Stimulated activated CD8-positive, alpha-beta memory T cell treated with anti-CD3 and anti-CD28 coated beads, Interleukin-7, amount 100 ng/mL, for 1 hour (primary cell): Measurements from ENCODE around the gene STAG1.
"Not testable (repeated sequence)": the region's sequence is repeated elsewhere in the genome, so short reads cannot be mapped to it uniquely, and the experiment has no call there.

Experiments used
- DNase-seq, 2 donors: peaks; one replicate each; pipeline ENCODE4 v3.0.0-alpha.2; 2020; ENCODE audit warnings: low read depth in 2 of 2

The STAG1 gene

GRCh38 chr3:136703429-136703828, 48.7 kb downstream of the STAG1 start:
- no peak for DNase-seq

- DNase-seq: no peak
Observed at GRCh38 chr3:136699271-136699828, 52.8 kb downstream of the STAG1 start.

GRCh38 chr3:136698361-136698760, 53.8 kb downstream of the STAG1 start:
- DNase-seq: no peak

DNA sequence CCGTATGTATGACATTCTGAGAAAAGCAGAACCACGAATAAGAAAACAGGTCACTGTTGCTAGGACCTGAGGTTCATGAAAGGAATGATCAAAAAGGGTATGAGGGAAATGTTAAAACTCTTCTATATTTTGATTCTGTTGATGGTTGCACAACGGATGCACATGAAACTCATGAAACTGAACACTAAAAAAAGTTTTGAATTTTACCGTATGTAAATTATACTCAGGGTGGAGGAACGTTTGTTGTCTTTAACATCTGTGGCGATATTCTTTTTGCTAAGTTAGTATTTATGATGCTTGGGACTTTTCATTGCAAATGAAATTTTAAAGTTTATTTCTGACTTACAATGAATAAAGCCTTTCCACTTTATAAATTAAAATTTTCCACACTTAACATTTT, 55.4 kb downstream of the STAG1 start:
- no peak for DNase-seq

DNA sequence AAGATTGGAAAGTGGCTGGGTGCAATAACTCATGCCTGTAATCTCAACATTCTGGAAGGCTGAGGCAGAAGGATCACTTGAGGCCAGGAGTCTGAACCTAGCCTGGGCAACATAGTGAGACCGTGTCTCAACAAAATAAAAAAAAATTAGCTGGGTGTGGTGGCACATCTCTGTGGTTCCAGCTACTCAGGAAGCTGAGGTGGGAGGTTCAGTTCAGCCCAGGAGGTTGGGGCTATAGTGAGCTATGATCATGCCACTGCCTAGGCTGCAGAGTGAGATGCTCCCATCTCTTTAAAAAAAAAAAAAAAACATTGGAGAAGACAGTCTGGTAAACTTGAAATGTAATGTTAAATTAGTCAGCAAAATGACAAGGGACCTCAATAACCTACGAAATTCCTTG, 57.9 kb downstream of the STAG1 start:
- DNase-seq: no peak

DNA sequence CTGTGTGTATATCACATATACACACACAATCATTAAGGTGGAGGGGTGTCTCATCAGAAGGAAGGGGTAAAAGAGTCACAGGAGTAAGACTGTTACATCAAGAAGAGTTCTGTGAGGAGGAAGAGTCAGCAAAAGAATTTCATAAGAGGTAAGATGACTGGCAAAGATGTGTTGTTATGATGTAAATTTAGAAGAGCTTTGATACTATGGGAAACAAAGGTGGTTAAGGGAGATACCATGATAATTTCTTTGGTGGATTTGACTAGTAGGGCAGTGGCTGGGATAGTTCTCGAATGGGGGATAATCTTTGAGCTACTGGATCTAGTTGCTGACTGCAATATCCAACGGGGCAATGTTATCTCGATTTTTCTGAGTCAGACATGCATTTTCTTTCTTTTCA, 61.6 kb downstream of the STAG1 start:
- DNase-seq: no peak

DNA sequence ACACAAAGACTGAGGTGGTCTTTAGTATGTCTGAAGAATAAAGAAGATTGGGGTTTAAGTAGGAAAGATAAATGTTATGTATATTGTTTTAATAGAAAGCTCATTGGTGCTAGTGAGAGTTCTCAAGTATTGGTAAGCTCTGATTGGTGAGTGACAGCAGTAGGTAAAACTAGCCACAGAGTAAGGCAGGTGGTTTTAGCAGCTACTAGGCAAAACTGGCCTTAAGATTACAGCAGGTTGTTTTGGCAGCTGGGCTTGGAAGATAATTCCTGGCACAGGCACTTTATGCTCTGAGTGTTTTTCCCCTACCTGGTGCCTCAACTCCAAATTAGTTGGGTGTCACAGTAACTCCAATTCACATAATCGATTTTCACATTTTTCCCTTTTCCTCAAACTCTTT, 66.3 kb downstream of the STAG1 start:
- no peak for DNase-seq

DNA sequence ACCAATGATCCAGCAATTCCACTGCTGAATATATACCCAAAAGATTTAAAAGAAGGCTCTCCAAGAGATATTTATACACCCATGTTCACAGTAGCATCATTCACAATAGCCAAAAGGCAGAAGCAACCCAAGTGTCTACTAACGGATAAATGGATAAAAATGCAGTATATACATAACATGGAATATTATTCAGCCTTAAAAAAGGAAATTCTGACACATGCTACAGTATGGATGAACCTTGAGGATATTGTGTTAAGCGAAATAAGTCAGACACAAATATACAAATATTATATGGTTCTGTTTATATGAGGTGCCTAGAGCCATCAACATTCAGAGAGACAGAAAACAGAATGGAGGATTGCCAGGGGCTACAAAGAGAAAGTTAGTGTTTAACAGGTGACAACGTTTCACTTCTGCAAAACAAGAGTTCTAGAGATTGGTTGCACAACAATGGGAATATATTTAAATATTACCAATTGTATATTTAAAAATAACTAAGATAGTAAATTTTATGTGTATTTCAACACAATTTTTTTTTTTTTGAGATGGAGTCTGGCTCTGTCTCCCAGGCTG, 69.4 kb downstream of the STAG1 start:
- DNase-seq: no peak

DNA sequence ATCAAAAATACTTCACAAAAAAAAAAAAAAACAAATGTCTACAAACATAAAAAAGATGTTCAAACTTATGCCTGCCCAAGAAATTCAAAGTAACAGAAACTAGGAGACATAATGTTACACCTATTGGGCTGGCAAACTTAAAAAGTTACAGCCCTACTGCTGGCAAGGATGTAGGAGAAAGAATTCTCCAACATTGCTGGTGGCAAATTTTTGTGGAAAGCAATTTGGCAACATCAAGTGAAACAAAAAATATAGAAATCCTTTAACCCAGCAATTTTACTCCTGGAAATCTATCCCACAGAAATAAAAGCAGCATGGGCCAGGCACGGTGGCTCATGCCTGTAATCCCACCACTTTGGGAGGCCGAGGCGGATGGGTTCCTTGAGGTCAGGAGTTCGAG, 73.2 kb downstream of the STAG1 start:
- DNase-seq: no peak

- no peak for DNase-seq
Observed at GRCh38 chr3:136676009-136676408, 76.2 kb downstream of the STAG1 start.

- DNase-seq: no peak
Observed at GRCh38 chr3:136675150-136675858, 76.9 kb downstream of the STAG1 start.

- DNase-seq: no peak
Observed at GRCh38 chr3:136672457-136672856, 79.7 kb downstream of the STAG1 start.

DNA sequence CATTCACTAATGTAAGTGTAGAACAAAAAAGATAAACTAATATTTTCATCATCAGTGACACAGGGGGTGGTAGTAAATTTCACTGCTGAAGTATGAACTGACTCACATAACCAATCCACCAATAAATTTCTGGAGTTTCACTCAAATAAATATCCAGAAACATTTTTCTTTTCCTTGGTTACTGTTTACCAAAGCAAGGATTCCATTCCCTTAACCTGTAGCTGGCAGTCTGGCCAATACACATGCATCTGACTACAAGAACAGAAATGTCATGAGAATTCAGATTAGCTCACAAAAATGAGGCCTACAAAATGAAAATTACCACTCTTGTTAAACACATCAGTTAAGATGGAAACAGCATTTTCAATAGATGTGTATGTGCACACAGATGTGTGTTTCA, 80.3 kb downstream of the STAG1 start:
- DNase-seq: no peak

GRCh38 chr3:136670166-136670565, 82.0 kb downstream of the STAG1 start:
- DNase-seq: no peak

DNA sequence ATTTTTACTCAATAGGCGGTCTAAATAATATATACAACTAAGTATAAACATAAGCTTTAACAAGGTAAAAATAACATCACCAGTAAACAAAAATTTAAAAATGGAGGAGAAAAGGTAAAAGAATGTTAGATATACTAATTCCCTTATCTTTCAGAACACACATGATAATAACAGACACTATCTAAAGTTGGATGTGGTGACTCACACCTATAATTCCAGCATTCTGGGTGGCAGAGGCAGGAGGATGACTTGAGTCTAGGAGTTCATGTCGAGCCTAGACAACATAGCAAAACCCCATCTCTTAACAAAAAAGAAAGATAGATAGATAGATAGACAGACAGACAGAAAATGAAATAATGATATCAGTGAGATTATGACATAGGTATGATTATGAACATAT, 85.1 kb downstream of the STAG1 start:
- no peak for DNase-seq

DNA sequence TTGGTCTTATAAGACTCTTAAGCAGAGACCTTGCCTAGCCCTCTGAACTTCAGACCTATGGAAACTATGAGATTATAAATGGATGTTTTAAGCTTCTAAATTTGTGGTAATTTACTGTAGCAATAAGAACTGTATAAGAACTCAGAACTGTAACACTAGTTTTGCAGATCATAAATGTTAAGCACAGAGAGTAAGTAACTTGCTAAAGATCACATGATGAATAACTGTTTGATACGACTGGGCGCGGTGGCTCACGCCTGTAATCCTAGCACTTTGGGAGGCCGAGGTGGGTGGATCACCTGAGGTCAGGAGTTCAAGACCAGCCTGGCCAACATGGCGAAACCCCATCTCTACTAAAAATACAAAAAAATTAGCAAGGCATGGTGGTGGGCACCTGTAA, 85.9 kb downstream of the STAG1 start:
- DNase-seq: not testable (repeated sequence)

DNA sequence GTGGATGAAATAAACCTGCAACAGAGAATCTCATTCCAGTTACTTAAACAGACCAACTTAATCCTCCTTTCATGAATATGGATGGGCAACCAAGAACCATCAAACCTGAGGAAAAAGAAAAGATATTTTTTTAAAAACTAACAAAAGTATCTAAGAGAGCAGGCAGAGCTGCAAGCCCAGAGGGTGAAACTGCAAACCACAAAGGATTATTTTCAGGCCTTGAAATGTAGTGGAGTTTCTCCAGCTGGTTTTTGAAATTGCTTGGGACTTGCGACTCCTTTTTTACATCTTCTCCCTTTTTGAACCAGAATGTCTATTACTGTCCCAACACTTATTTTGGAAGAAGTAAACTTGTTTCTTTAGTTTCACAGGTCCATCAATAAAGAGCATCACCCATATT, 87.4 kb downstream of the STAG1 start:
- no peak for DNase-seq

DNA sequence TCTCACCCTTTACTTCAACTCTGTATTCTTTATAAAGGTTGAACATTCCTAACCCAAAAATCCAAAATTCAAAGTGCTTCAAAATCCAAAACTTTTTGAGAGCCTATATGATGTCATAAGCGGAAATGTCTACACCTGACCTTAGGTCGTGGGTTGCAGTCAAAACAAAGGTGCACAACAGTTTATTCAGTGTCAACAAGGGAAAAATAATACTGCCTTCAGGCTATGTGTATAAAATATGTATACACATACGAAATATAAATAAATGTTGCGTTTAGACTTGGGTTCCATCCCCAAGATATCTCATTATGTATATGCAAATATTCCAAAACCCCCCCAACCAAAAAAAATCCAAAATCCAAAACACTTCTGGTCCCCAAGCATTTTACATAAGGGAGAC, 90.9 kb downstream of the STAG1 start:
- no peak for DNase-seq

DNA sequence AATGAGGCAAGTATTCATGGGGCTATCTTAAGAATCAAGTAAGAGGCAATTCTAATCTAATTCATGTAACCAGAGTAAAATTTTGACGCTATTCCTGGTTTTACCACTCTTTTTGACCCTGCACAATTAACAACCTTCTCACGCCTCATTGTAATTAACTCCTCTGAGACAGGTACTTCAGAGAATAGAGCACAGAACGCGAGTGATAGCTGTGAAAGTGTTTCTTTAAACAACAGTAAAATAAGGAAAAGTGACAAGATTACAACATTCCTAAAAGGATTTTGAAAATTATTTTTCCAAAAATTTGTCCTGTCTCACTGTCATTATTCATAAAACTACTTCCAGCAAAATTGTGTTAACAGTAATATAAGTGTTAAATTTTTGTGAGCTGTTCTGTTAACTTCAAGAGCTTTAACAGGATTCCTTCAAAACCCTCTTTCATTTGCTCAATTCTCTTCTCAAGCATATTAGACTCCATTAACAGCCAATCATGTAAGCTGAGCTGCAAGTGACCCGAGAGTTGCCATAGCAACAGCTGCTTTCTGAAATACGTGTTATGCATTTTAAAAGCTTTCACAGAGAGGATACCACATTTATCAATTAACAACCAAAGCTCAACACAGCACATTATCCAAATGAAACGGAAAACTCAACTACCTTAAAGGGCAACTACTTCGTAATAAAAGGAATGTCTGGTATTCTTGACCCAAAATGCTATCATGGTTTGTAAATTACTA, 93.1 kb downstream of the STAG1 start:
- DNase-seq: no peak

- no peak for DNase-seq
Observed at GRCh38 chr3:136657526-136657925, 94.7 kb downstream of the STAG1 start.

GRCh38 chr3:136653628-136654027, 98.5 kb downstream of the STAG1 start:
- DNase-seq: no peak

GRCh38 chr3:136651581-136651980, 100.6 kb downstream of the STAG1 start:
- DNase-seq: no peak

DNA sequence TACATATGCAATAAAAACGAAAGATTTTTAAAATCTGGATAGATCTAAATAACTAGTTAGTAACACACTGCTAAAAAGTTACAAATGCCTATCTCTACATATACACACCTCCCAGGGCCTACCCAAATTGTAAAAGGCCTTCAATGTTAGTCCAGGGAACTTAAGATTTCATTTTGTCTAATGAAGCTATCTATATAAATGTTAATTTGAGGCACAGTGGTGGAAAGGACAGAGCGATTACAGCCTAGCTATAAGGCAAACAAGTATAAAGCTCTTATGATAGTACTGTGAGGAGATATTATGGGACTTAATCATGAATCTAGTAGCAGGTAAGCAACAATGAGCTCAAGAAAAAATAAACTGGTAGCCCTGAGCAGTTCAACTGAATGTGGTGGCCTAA, 101.7 kb downstream of the STAG1 start:
- DNase-seq: no peak
